Upper lobe of left lung (tissue), 4 donors: ENCODE measurements around the gene IQCM.
"Not testable (repeated sequence)": the region's sequence is repeated elsewhere in the genome, so short reads cannot be mapped to it uniquely, and the experiment has no call there.

Source experiments
- CTCF ChIP-seq, 6 experiments: fragments of 450-650 bp in 4 of 6; fragments of 200-600 bp in 2 of 6; sonication (generic) in 2 of 6; IDR thresholded peaks; one replicate each; pipeline ENCODE4 v1.5.1; 2016 to 2019; ENCODE audit warnings: antibody characterized with exemption in 6 of 6
- EP300 ChIP-seq, 4 donors: sonication (generic); formaldehyde crosslinking; IDR thresholded peaks; one replicate each; pipeline ENCODE4 v1.5.1; 2017; ENCODE audit warnings: antibody characterized with exemption in 4 of 4, control low read depth in 2 of 4
- POLR2A ChIP-seq, 4 donors: fragments of 450-650 bp; IDR thresholded peaks; one replicate each; pipeline ENCODE4 v1.5.1; 2016 to 2017; ENCODE audit warnings: antibody characterized with exemption in 4 of 4, mild to moderate bottlenecking in 2 of 4
- POLR2AphosphoS5 ChIP-seq, 2 donors: sonication (generic); formaldehyde crosslinking; IDR thresholded peaks; one replicate each; pipeline ENCODE4 v1.5.1; 2017; ENCODE audit warnings: antibody characterized with exemption in 2 of 2

GRCh38 chr4:149507309-149507708, 308.3 kb downstream of the IQCM start:
- not testable (repeated sequence) for TF ChIP-seq EP300, POLR2A, CTCF, POLR2AphosphoS5 (IDR thresholded peaks at IDR 0.05)
